Caco-2 (cell line): ENCODE results near the gene PTPRN2. TPM values are rescaled to one million over a fixed set of nuclear protein-coding genes. Genes with fewer than 3 reads are reported as not detected.

Experiments
- BruUV-seq: library from RNA; stranded (reverse); fragments of 400-500 nt; replicated peaks from 2 replicates; lab custom pipeline; 2021; lab: Mats Ljungman, UMichigan
- CTCF ChIA-PET: fragments of 300-600 bp; sonication (Branson Sonifier 250); formaldehyde crosslinking; loops from one replicate; lab custom pipeline; 2022; ENCODE audit warnings: antibody characterized with exemption; lab: Charles Lee
- POLR2A ChIA-PET: fragments of 300-600 bp; sonication (Branson Sonifier 250); formaldehyde crosslinking; loops from one replicate; lab custom pipeline; 2022; ENCODE audit warnings: antibody characterized with exemption; lab: Charles Lee
- DNase-seq, 2 experiments: peaks; one replicate each; pipeline versions ENCODE4 v3.0.0 to v3.0.0-alpha.2; 2020 to 2022
- H3K27me3 ChIP-seq: replicated peaks from 2 replicates; pipeline ENCODE4 v1.6.0; 2011; ENCODE audit warnings: low read length; ENCODE audit not compliant: control insufficient read depth, insufficient read depth
- H3K36me3 ChIP-seq: 2 replicates; pipeline ENCODE4 v1.5.1; 2011; ENCODE audit warnings: low read length; ENCODE audit not compliant: control insufficient read depth, insufficient read depth
- H3K4me1 ChIP-seq: fragments of 250-450 bp; sonication (Bioruptor Pico); 2 replicates; pipeline ENCODE4 v1.5.1; 2020; ENCODE audit warnings: mild to moderate bottlenecking
- H3K4me3 ChIP-seq: 2 replicates; pipeline ENCODE4 v1.5.1; 2011; ENCODE audit warnings: low read depth, mild to moderate bottlenecking, control low read depth, low read length
- H3K9me3 ChIP-seq: fragments of 250-450 bp; sonication (Bioruptor Pico); 2 replicates; pipeline ENCODE4 v1.5.1; 2020; ENCODE audit warnings: mild to moderate bottlenecking, moderate library complexity
- H3K27ac Mint-ChIP-seq: one replicate; pipeline ENCODE4 v1.8.0; 2022; ENCODE audit warnings: mixed read lengths; ENCODE audit not compliant: unreplicated experiment
- H3K27me3 Mint-ChIP-seq: one replicate; pipeline ENCODE4 v1.8.0; 2022; ENCODE audit warnings: mixed read lengths; ENCODE audit not compliant: insufficient read depth, unreplicated experiment
- H3K36me3 Mint-ChIP-seq: one replicate; pipeline ENCODE4 v1.8.0; 2022; ENCODE audit warnings: mild to moderate bottlenecking, mixed read lengths; ENCODE audit not compliant: insufficient read depth, unreplicated experiment
- H3K4me1 Mint-ChIP-seq: one replicate; pipeline ENCODE4 v1.8.0; 2022; ENCODE audit warnings: low read depth, mixed read lengths; ENCODE audit not compliant: unreplicated experiment
- H3K4me3 Mint-ChIP-seq: one replicate; pipeline ENCODE4 v1.8.0; 2022; ENCODE audit warnings: mild to moderate bottlenecking, moderate library complexity, mixed read lengths; ENCODE audit not compliant: unreplicated experiment
- H3K9me3 Mint-ChIP-seq: one replicate; pipeline ENCODE4 v1.8.0; 2022; ENCODE audit warnings: mixed read lengths; ENCODE audit not compliant: unreplicated experiment
- intact Hi-C: fragments of 100-400 bp; cut with micrococcal nuclease; formaldehyde crosslinking; loops from one replicate; pipeline ENCODE4 v1.10.0; 2022; ENCODE audit not compliant: unreplicated experiment
- total RNA-seq: library from RNA; stranded (reverse); gene quantifications from 2 replicates; pipeline ENCODE4 v1.2.3, GENCODE V29; 2022
- TF ChIP-seq, protein P1 (sequence below), 2 experiments: fragments of 200-600 bp in 1 of 2; IDR thresholded peaks; 1 replicate in 1 of 2; 2 replicates in 1 of 2; pipeline versions ENCODE4 v1.5.1 to v1.8.0; 2011 to 2022; ENCODE audit warnings: antibody characterized with exemption in 1 of 2, control low read depth in 1 of 2, inconsistent platforms in 1 of 2, low read depth in 1 of 2, low read length in 1 of 2, mild to moderate bottlenecking in 1 of 2, moderate library complexity in 1 of 2; ENCODE audit not compliant: insufficient read depth in 1 of 2, severe bottlenecking in 1 of 2, unreplicated experiment in 1 of 2

The PTPRN2 gene
- total RNA-seq, 1 experiment from 2014 or later = 1.4 TPM

DNA sequence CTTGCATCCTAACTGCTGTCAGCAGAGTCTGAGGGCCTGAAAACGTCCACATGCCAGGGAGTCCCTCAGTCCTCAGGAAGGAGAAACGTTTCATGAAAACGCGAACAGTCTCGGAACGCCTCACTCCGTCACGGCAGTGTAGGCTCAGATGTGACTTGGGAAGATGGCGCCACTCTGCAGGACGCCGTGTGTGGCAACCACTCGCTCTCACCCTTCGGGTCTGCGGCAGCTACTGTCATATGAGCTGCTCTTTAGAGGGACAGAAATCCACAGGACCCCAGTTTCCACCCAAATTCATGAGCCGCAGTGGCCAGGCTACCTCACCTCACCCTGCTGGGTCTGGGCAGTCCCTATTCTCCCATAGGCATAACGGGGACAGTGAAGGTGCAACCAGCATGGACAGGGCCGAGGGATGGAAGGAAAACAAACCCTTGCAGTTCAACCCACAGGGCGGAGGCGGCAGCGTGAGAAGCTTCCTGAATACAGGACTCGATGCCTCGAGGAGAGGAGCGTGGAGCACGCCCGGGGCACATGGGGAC is 812.5 kb downstream of the PTPRN2 start:
- BruUV-seq = no TSS peak
- ChIA-PET POLR2A (no interaction called here), CTCF (no interaction called here)
- TF ChIP-seq, protein P1, sequence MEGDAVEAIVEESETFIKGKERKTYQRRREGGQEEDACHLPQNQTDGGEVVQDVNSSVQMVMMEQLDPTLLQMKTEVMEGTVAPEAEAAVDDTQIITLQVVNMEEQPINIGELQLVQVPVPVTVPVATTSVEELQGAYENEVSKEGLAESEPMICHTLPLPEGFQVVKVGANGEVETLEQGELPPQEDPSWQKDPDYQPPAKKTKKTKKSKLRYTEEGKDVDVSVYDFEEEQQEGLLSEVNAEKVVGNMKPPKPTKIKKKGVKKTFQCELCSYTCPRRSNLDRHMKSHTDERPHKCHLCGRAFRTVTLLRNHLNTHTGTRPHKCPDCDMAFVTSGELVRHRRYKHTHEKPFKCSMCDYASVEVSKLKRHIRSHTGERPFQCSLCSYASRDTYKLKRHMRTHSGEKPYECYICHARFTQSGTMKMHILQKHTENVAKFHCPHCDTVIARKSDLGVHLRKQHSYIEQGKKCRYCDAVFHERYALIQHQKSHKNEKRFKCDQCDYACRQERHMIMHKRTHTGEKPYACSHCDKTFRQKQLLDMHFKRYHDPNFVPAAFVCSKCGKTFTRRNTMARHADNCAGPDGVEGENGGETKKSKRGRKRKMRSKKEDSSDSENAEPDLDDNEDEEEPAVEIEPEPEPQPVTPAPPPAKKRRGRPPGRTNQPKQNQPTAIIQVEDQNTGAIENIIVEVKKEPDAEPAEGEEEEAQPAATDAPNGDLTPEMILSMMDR (IDR thresholded peaks at IDR 0.05; ENCODE audit: insufficient read depth in 1 of 2, low read depth in 1 of 2, low read length in 1 of 2, severe bottlenecking in 1 of 2, unreplicated experiment in 1 of 2) = no peak
- DNase-seq = no peak
- Mint-ChIP-seq H3K27ac (no peak overlapping the region), H3K4me3 (no peak overlapping the region), H3K36me3 (no peaks in the 10 kb centered on the region), H3K27me3 (peaks cover 4% of the 10 kb centered on the region), H3K9me3 (peaks cover 15% of the 10 kb centered on the region), H3K4me1 (no peaks in the 10 kb centered on the region)
- peaks cover 10% of the 10 kb centered on the region for H3K9me3 ChIP-seq
- no peak overlapping the region for H3K4me3 ChIP-seq
- H3K36me3 ChIP-seq = no peaks in the 10 kb centered on the region
- no peaks in the 10 kb centered on the region for H3K4me1 ChIP-seq
- intact Hi-C loops = no loop called here
- H3K27me3 ChIP-seq = no peaks in the 10 kb centered on the region

DNA sequence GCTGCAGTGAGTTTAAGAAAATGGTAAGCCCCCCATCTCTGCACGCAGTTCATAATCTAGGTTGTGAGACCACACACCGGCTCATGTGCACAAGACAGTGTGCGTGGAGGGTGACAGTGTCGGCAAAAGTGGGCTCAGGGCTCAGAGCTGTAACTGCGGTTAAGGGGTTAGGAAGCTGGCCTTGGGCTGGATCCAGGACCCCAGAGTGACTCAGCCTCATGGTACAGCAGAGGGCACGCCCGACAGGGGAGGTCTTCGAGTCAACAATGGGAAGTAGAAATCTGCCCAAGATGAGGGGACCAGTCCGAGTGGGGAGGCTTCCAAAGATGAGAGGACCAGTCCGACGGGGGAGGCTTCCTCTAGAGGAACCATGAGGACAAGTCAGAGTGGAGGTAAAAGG is 813.1 kb downstream of the PTPRN2 start:
- Mint-ChIP-seq H3K4me1 (no peaks in the 10 kb centered on the region), H3K36me3 (no peaks in the 10 kb centered on the region), H3K27ac (no peak overlapping the region), H3K27me3 (peaks cover 4% of the 10 kb centered on the region), H3K9me3 (peaks cover 15% of the 10 kb centered on the region), H3K4me3 (no peak overlapping the region)
- CTCF ChIA-PET = no interaction called here
- no peak for DNase-seq
- Histone ChIP-seq H3K4me3 (no peak overlapping the region), H3K4me1 (no peaks in the 10 kb centered on the region), H3K9me3 (peaks cover 10% of the 10 kb centered on the region), H3K27me3 (no peaks in the 10 kb centered on the region), H3K36me3 (no peaks in the 10 kb centered on the region)
- TF ChIP-seq, protein P1 (IDR thresholded peaks at IDR 0.05; ENCODE audit: insufficient read depth in 1 of 2, low read depth in 1 of 2, low read length in 1 of 2, severe bottlenecking in 1 of 2, unreplicated experiment in 1 of 2) = no peak
- no TSS peak for BruUV-seq
- POLR2A ChIA-PET = no interaction called here
- intact Hi-C loops = no loop called here

DNA sequence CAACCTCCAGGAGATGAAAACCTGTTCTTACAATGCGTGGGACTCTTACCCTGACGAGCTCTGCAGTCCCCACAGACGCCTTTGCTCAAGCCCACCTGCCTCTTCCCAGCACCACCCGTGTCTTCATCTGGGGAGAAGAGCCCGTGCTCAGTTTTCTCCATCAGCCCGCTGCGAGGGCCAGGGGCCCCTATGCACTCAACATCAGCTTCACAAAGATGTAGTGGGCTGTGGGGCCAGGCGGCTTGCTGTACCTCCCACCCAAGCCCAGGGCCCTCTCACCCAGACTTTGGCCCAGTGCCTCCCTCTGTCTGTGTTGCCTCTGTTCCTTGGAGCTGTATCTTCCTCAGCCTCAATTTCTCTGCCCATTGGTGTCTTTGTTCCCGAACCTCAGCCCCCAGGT is 814.3 kb downstream of the PTPRN2 start:
- intact Hi-C loops = no loop called here
- H3K27me3 ChIP-seq = no peaks in the 10 kb centered on the region
- H3K27me3 Mint-ChIP-seq = peaks cover 4% of the 10 kb centered on the region
- H3K9me3 ChIP-seq = peaks cover 10% of the 10 kb centered on the region
- H3K4me3 ChIP-seq = no peak overlapping the region
- ChIA-PET CTCF (no interaction called here), POLR2A (no interaction called here)
- no peak overlapping the region for H3K27ac Mint-ChIP-seq
- DNase-seq = no peak
- no peaks in the 10 kb centered on the region for H3K36me3 Mint-ChIP-seq
- no peaks in the 10 kb centered on the region for H3K4me1 ChIP-seq
- H3K9me3 Mint-ChIP-seq = peaks cover 15% of the 10 kb centered on the region
- no peaks in the 10 kb centered on the region for H3K4me1 Mint-ChIP-seq
- H3K36me3 ChIP-seq = no peaks in the 10 kb centered on the region
- no TSS peak for BruUV-seq
- H3K4me3 Mint-ChIP-seq = no peak overlapping the region
- TF ChIP-seq, protein P1 (IDR thresholded peaks at IDR 0.05; ENCODE audit: insufficient read depth in 1 of 2, low read depth in 1 of 2, low read length in 1 of 2, severe bottlenecking in 1 of 2, unreplicated experiment in 1 of 2) = no peak
